Measurements from ENCODE around the gene ADGRV1.
"Not testable (repeated sequence)": the region's sequence is repeated elsewhere in the genome, so short reads cannot be mapped to it uniquely, and the experiment has no call there.

Gene ADGRV1

GRCh38 chr5:90949469-90950358 is 391.1 kb downstream of the ADGRV1 start:
- no peak for FAIRE-seq

- FAIRE-seq, result no peak
Observed at GRCh38 chr5:90955001-90955635, 396.5 kb downstream of the ADGRV1 start.

- FAIRE-seq, result no peak
Observed at GRCh38 chr5:90956511-90957097, 398.0 kb downstream of the ADGRV1 start.

- FAIRE-seq, result no peak
Observed at GRCh38 chr5:90957906-90958305, 399.3 kb downstream of the ADGRV1 start.

- no peak for FAIRE-seq
Observed at GRCh38 chr5:90959262-90959661, 400.7 kb downstream of the ADGRV1 start.

GRCh38 chr5:90962481-90962880 is 403.9 kb downstream of the ADGRV1 start:
- no peak for FAIRE-seq

GRCh38 chr5:90965110-90965685 is 406.6 kb downstream of the ADGRV1 start:
- no peak for FAIRE-seq

GRCh38 chr5:90967443-90967842 is 408.8 kb downstream of the ADGRV1 start:
- FAIRE-seq, result no peak

- no peak for FAIRE-seq
Observed at GRCh38 chr5:90967851-90968250, 409.3 kb downstream of the ADGRV1 start.

- FAIRE-seq, result no peak
Observed at GRCh38 chr5:90968319-90968718, 409.7 kb downstream of the ADGRV1 start.

GRCh38 chr5:90969945-90970344 is 411.3 kb downstream of the ADGRV1 start:
- FAIRE-seq, result not testable (repeated sequence)

- FAIRE-seq, result no peak
Observed at GRCh38 chr5:90981177-90981576, 422.6 kb downstream of the ADGRV1 start.

- no peak for FAIRE-seq
Observed at GRCh38 chr5:90981821-90982220, 423.2 kb downstream of the ADGRV1 start.

- no peak for FAIRE-seq
Observed at GRCh38 chr5:90982576-90982975, 424.0 kb downstream of the ADGRV1 start.

GRCh38 chr5:90983148-90983547 is 424.6 kb downstream of the ADGRV1 start:
- no peak for FAIRE-seq

- FAIRE-seq, result no peak
Observed at GRCh38 chr5:90983711-90984124, 425.1 kb downstream of the ADGRV1 start.

GRCh38 chr5:90985341-90985740 is 426.7 kb downstream of the ADGRV1 start:
- FAIRE-seq, result no peak

- FAIRE-seq, result no peak
Observed at GRCh38 chr5:90987726-90988125, 429.1 kb downstream of the ADGRV1 start.

- FAIRE-seq, result no peak
Observed at GRCh38 chr5:90991201-90991600, 432.6 kb downstream of the ADGRV1 start.

- no peak for FAIRE-seq
Observed at GRCh38 chr5:90994796-90995195, 436.2 kb downstream of the ADGRV1 start.

GRCh38 chr5:90996089-90996488 is 437.5 kb downstream of the ADGRV1 start:
- no peak for FAIRE-seq

GRCh38 chr5:90997082-90997481 is 438.5 kb downstream of the ADGRV1 start:
- FAIRE-seq, result no peak

- FAIRE-seq, result no peak
Observed at GRCh38 chr5:91000743-91001142, 442.1 kb downstream of the ADGRV1 start.

- no peak for FAIRE-seq
Observed at GRCh38 chr5:91006713-91007112, 448.1 kb downstream of the ADGRV1 start.

Data from A204.1 (cell line).